Loucy (cell line): ENCODE measurements around the gene CCM2.

Source experiments
- H2AFZ ChIP-seq: fragments of 200-600 bp; sonication (generic); 2 replicates; pipeline ENCODE4 v1.6.0; 2016; ENCODE audit warnings: antibody characterized with exemption, mild to moderate bottlenecking, low read length, moderate library complexity
- H3F3A ChIP-seq: fragments of 200-600 bp; 2 replicates; pipeline ENCODE4 v1.6.0; 2016; ENCODE audit warnings: antibody characterized with exemption, low read depth, mild to moderate bottlenecking
- H3K27me3 ChIP-seq: fragments of 200-600 bp; sonication (generic); 2 replicates; pipeline ENCODE4 v1.6.1; 2014; ENCODE audit warnings: low read length, mild to moderate bottlenecking; ENCODE audit not compliant: insufficient read depth, poor library complexity, severe bottlenecking
- H3K36me3 ChIP-seq: fragments of 200-600 bp; sonication (generic); 2 replicates; pipeline ENCODE4 v1.6.1; 2016; ENCODE audit warnings: low read length; ENCODE audit not compliant: insufficient read depth
- H3K4me1 ChIP-seq: fragments of 200-600 bp; sonication (generic); 2 replicates; pipeline ENCODE4 v1.5.1; 2014; ENCODE audit warnings: low read length, mild to moderate bottlenecking; ENCODE audit not compliant: insufficient read depth, poor library complexity, severe bottlenecking
- H3K4me2 ChIP-seq: fragments of 200-600 bp; sonication (generic); 2 replicates; pipeline ENCODE4 v1.6.0; 2014; ENCODE audit warnings: antibody characterized with exemption, low read length, low read depth, mild to moderate bottlenecking; ENCODE audit not compliant: poor library complexity, severe bottlenecking
- H3K4me3 ChIP-seq: fragments of 200-600 bp; sonication (generic); 2 replicates; pipeline ENCODE4 v1.5.1; 2014; ENCODE audit warnings: low read length, mild to moderate bottlenecking, mixed read lengths; ENCODE audit not compliant: poor library complexity, severe bottlenecking
- H3K79me2 ChIP-seq: fragments of 200-600 bp; sonication (generic); 2 replicates; pipeline ENCODE4 v1.6.1; 2014; ENCODE audit warnings: low read length; ENCODE audit not compliant: insufficient read depth
- H3K9ac ChIP-seq: fragments of 200-600 bp; sonication (generic); 2 replicates; pipeline ENCODE4 v1.6.0; 2014; ENCODE audit warnings: mild to moderate bottlenecking, low read depth, low read length, moderate library complexity; ENCODE audit not compliant: poor library complexity, severe bottlenecking
- H3K9me2 ChIP-seq: fragments of 200-600 bp; sonication (generic); replicated peaks from 2 replicates; pipeline ENCODE4 v1.6.1; 2016; ENCODE audit warnings: low read depth, low read length, mixed read lengths
- H3K9me3 ChIP-seq: fragments of 200-600 bp; sonication (generic); 2 replicates; pipeline ENCODE4 v1.6.1; 2014; ENCODE audit warnings: mild to moderate bottlenecking, antibody characterized with exemption, low read length, low read depth; ENCODE audit not compliant: insufficient read depth
- H4K20me1 ChIP-seq: fragments of 200-600 bp; sonication (generic); 2 replicates; pipeline ENCODE4 v1.6.0; 2014; ENCODE audit warnings: antibody characterized with exemption, low read length, mild to moderate bottlenecking; ENCODE audit not compliant: insufficient read depth, poor library complexity, severe bottlenecking
- EZH2phosphoT487 ChIP-seq: fragments of 200-600 bp; IDR thresholded peaks from 2 replicates; pipeline ENCODE4 v1.6.1; 2018; ENCODE audit warnings: antibody characterized with exemption, mild to moderate bottlenecking, moderate library complexity, borderline replicate concordance
- TF ChIP-seq, protein P1 (sequence below): fragments of 200-600 bp; sonication (generic); conservative IDR thresholded peaks from 2 replicates; pipeline ENCODE4 v1.5.1; 2014; ENCODE audit warnings: mild to moderate bottlenecking, antibody characterized with exemption, low read length

CCM2 gene

DNA sequence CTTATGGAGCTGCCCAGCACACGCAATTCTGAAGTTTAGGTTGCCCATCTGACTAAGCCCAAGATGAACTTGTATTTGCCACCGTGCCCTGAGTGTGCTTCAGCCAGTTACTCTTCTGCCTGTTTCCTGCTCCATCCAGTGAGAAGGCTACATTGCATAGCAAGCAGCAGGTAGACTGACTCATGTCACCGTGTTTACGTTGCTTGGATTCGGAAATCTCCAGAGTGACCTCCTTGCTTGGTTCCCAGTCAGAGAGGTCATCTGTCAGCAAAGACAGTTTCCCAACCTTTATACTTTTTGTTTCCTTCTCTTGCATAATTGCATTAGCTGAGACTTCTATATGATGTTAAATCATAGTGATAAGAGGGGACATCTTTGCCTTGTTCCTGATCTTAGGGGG is 57.9 kb downstream of the CCM2 start:
- Histone ChIP-seq H4K20me1 (peaks cover 93% of the 10 kb centered on the region), H3K36me3 (peaks cover 66% of the 10 kb centered on the region), H3K9me3 (no peaks in the 10 kb centered on the region), H3K9me2 (no peaks in the 10 kb centered on the region), H3K79me2 (peaks cover 99% of the 10 kb centered on the region), H3K4me3 (no peak overlapping the region), H3K4me1 (no peaks in the 10 kb centered on the region), H3F3A (no peaks in the 10 kb centered on the region), H3K9ac (no peak overlapping the region), H3K4me2 (no peak overlapping the region), H3K27me3 (no peaks in the 10 kb centered on the region), H2AFZ (no peak overlapping the region)
- TF ChIP-seq, protein P1, sequence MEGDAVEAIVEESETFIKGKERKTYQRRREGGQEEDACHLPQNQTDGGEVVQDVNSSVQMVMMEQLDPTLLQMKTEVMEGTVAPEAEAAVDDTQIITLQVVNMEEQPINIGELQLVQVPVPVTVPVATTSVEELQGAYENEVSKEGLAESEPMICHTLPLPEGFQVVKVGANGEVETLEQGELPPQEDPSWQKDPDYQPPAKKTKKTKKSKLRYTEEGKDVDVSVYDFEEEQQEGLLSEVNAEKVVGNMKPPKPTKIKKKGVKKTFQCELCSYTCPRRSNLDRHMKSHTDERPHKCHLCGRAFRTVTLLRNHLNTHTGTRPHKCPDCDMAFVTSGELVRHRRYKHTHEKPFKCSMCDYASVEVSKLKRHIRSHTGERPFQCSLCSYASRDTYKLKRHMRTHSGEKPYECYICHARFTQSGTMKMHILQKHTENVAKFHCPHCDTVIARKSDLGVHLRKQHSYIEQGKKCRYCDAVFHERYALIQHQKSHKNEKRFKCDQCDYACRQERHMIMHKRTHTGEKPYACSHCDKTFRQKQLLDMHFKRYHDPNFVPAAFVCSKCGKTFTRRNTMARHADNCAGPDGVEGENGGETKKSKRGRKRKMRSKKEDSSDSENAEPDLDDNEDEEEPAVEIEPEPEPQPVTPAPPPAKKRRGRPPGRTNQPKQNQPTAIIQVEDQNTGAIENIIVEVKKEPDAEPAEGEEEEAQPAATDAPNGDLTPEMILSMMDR: no peak
- TF ChIP-seq EZH2phosphoT487: no peak

DNA sequence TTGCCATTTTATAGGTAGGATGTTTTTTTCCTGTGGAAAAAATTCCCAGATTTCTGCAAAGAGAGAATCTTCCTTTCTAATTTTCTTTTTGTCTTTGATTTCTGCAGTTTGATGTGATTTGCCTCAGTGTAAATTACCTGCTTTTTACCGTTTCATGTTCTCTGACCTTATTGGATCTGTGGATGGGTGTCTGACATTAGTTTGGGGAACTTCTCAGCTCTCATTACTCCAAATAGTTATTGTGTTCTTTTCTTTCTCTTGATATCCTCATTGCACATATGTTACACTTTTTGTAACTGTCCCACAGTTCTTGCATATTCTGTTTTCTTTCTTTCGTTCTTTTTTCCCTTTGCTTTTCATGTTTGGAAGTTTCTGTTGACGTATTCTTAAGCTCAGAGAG is 60.3 kb downstream of the CCM2 start:
- H3K4me3 ChIP-seq: no peak overlapping the region
- peaks cover 92% of the 10 kb centered on the region for H4K20me1 ChIP-seq
- H3K36me3 ChIP-seq: peaks cover 71% of the 10 kb centered on the region
- no peaks in the 10 kb centered on the region for H3K9me3 ChIP-seq
- no peak overlapping the region for H3K9ac ChIP-seq
- no peak for TF ChIP-seq EZH2phosphoT487
- TF ChIP-seq, protein P1: no peak
- no peaks in the 10 kb centered on the region for H3K9me2 ChIP-seq
- no peaks in the 10 kb centered on the region for H3F3A ChIP-seq
- peaks cover 98% of the 10 kb centered on the region for H3K79me2 ChIP-seq
- no peak overlapping the region for H2AFZ ChIP-seq
- no peaks in the 10 kb centered on the region for H3K27me3 ChIP-seq
- H3K4me1 ChIP-seq: no peaks in the 10 kb centered on the region
- no peak overlapping the region for H3K4me2 ChIP-seq

DNA sequence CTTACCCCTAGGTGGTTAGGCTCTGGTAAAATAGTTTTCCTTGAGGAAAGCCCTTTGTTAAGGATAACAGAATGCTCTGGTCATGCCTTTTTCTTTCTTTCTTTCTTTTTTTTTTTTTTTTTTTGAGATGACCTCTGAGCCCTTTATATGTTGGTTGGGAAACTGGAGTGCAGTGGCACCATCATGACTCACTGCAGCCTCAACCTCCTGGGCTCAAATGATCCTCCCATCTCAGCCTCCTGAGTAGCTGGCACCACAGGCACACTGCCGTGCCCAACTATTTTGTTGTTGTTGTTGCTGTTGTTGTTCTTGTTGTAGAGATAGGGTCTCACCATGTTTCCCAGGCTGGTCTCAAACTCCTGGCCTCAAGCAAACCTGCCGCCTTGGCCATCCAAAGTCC is 61.4 kb downstream of the CCM2 start:
- Histone ChIP-seq H3K9me2 (no peaks in the 10 kb centered on the region), H3K79me2 (peaks cover 97% of the 10 kb centered on the region), H3K36me3 (peaks cover 71% of the 10 kb centered on the region), H3K4me1 (no peaks in the 10 kb centered on the region), H3K9ac (no peak overlapping the region), H4K20me1 (peaks cover 82% of the 10 kb centered on the region), H3K9me3 (no peaks in the 10 kb centered on the region), H3K27me3 (no peaks in the 10 kb centered on the region), H3K4me3 (no peak overlapping the region), H3K4me2 (no peak overlapping the region), H3F3A (no peaks in the 10 kb centered on the region), H2AFZ (no peak overlapping the region)
- no peak for TF ChIP-seq EZH2phosphoT487
- TF ChIP-seq, protein P1: no peak
